H1 (cell line): ENCODE data around the gene MS4A7.

Source experiments
- BRCA1 ChIP-seq: IDR thresholded peaks from 2 replicates; pipeline ENCODE4 v1.6.1; 2012; ENCODE audit warnings: low read depth, low read length, improper control_type of control experiment
- POLR2AphosphoS5 ChIP-seq: IDR thresholded peaks from 2 replicates; pipeline ENCODE4 v1.6.1; 2011; ENCODE audit warnings: low read depth, low read length

GRCh38 chr11:60370811-60371298 lies 7.5 kb upstream of the MS4A7 start:
- no peak for TF ChIP-seq POLR2AphosphoS5
- no peak for TF ChIP-seq BRCA1
